GM23338 (cell line): Measurements from ENCODE around the gene NEURL3. TPM values are rescaled to one million over a fixed set of nuclear protein-coding genes. Genes with fewer than 3 reads are reported as not detected.

ENCODE experiments used
- ATAC-seq: fragments of 200-7000 bp; cut with Tn5 transposase; 3 replicates; pipeline ENCODE4 v1.9.1; 2020
- DNase-seq: peaks from one replicate; pipeline ENCODE4 v3.0.0-alpha.2; 2015; ENCODE audit warnings: low spot score
- H2AFZ ChIP-seq: fragments of 200-600 bp; sonication (generic); 2 replicates; pipeline ENCODE4 v1.8.0; 2016; ENCODE audit warnings: antibody characterized with exemption, mild to moderate bottlenecking, moderate library complexity
- H3F3A ChIP-seq: fragments of 200-600 bp; sonication (generic); replicated peaks from 2 replicates; pipeline ENCODE4 v1.8.0; 2017; ENCODE audit warnings: antibody characterized with exemption, mixed run types, low read depth
- H3K27ac ChIP-seq: fragments of 200-600 bp; sonication (generic); 2 replicates; pipeline ENCODE4 v1.6.1; 2016; ENCODE audit warnings: low read depth
- H3K27me3 ChIP-seq: fragments of 200-600 bp; sonication (generic); 2 replicates; pipeline ENCODE4 v1.8.0; 2016; ENCODE audit warnings: mild to moderate bottlenecking, mixed run types, moderate library complexity; ENCODE audit not compliant: insufficient read depth
- H3K36me3 ChIP-seq: fragments of 200-600 bp; sonication (generic); 2 replicates; pipeline ENCODE4 v1.8.0; 2016; ENCODE audit warnings: mild to moderate bottlenecking; ENCODE audit not compliant: insufficient read depth
- H3K4me1 ChIP-seq: fragments of 200-600 bp; sonication (generic); 2 replicates; pipeline ENCODE4 v1.8.0; 2016; ENCODE audit warnings: mild to moderate bottlenecking, moderate library complexity; ENCODE audit not compliant: insufficient read depth
- H3K4me2 ChIP-seq: fragments of 200-600 bp; sonication (generic); 2 replicates; pipeline ENCODE4 v1.7.1; 2017; ENCODE audit warnings: mixed run types
- H3K4me3 ChIP-seq: fragments of 200-600 bp; sonication (generic); 2 replicates; pipeline ENCODE4 v1.6.1; 2016; ENCODE audit warnings: mixed run types
- H3K79me2 ChIP-seq: fragments of 200-600 bp; sonication (generic); replicated peaks from 2 replicates; pipeline ENCODE4 v1.8.0; 2017; ENCODE audit warnings: mild to moderate bottlenecking; ENCODE audit not compliant: insufficient read depth
- H3K9me2 ChIP-seq: fragments of 200-600 bp; sonication (generic); 2 replicates; pipeline ENCODE4 v1.8.0; 2017; ENCODE audit not compliant: insufficient read depth
- H4K20me1 ChIP-seq: fragments of 200-600 bp; sonication (generic); replicated peaks from 2 replicates; pipeline ENCODE4 v1.8.0; 2017; ENCODE audit warnings: mild to moderate bottlenecking; ENCODE audit not compliant: insufficient read depth
- H3K27ac Mint-ChIP-seq: 2 replicates; pipeline ENCODE4 v1.8.0; 2020; ENCODE audit warnings: inconsistent platforms, mild to moderate bottlenecking, moderate library complexity, mixed read lengths
- H3K27me3 Mint-ChIP-seq: 3 replicates; pipeline ENCODE4 v1.8.0; 2022; ENCODE audit warnings: low read depth, mild to moderate bottlenecking, moderate library complexity, mixed read lengths, inconsistent platforms; ENCODE audit not compliant: insufficient read depth, poor library complexity
- H3K36me3 Mint-ChIP-seq: 3 replicates; pipeline ENCODE4 v1.8.0; 2021; ENCODE audit warnings: low read depth, mild to moderate bottlenecking, inconsistent platforms, moderate library complexity, mixed read lengths
- H3K4me1 Mint-ChIP-seq: 3 replicates; pipeline ENCODE4 v1.8.0; 2020; ENCODE audit warnings: mild to moderate bottlenecking, inconsistent platforms, mixed read lengths
- H3K4me3 Mint-ChIP-seq: 3 replicates; pipeline ENCODE4 v1.8.0; 2021; ENCODE audit warnings: moderate library complexity, mild to moderate bottlenecking, inconsistent platforms, mixed read lengths
- H3K9me3 Mint-ChIP-seq: 3 replicates; pipeline ENCODE4 v1.8.0; 2020; ENCODE audit warnings: moderate library complexity, mild to moderate bottlenecking, inconsistent platforms, mixed read lengths
- CREB1 ChIP-seq: fragments of 250-450 bp; sonication (Bioruptor Pico); IDR thresholded peaks from 2 replicates; pipeline ENCODE4 v1.5.0; 2020; ENCODE audit warnings: low read depth, mild to moderate bottlenecking, moderate library complexity
- CTCF ChIP-seq, 2 experiments: fragments of 200-600 bp in 1 of 2; sonication (generic) in 1 of 2; conservative IDR thresholded peaks; 2 replicates each; pipeline versions ENCODE4 v1.5.1 to v1.6.1; 2016 to 2017; ENCODE audit warnings: antibody characterized with exemption in 2 of 2, low read depth in 2 of 2, mild to moderate bottlenecking in 2 of 2, moderate library complexity in 1 of 2
- ETS1 ChIP-seq: IDR thresholded peaks from 2 replicates; pipeline ENCODE4 v1.6.1; 2016; ENCODE audit warnings: antibody characterized with exemption
- EZH2 ChIP-seq: fragments of 200-600 bp; sonication (generic); IDR thresholded peaks from one replicate; pipeline ENCODE4 v1.8.0; 2017; ENCODE audit warnings: antibody characterized with exemption, mild to moderate bottlenecking, low read depth; ENCODE audit not compliant: unreplicated experiment
- EZH2phosphoT487 ChIP-seq: fragments of 200-600 bp; sonication (generic); IDR thresholded peaks from one replicate; pipeline ENCODE4 v1.8.1; 2018; ENCODE audit warnings: antibody characterized with exemption; ENCODE audit not compliant: unreplicated experiment
- JUNB ChIP-seq: IDR thresholded peaks from one replicate; pipeline ENCODE4 v1.6.1; 2016; ENCODE audit warnings: antibody characterized with exemption; ENCODE audit not compliant: unreplicated experiment
- NANOG ChIP-seq: IDR thresholded peaks from 2 replicates; pipeline ENCODE4 v1.6.1; 2016; ENCODE audit warnings: antibody characterized with exemption, borderline replicate concordance
- POLR2AphosphoS5 ChIP-seq: IDR thresholded peaks from 2 replicates; pipeline ENCODE4 v1.6.1; 2016; ENCODE audit warnings: antibody characterized with exemption, low read depth
- REST ChIP-seq: IDR thresholded peaks from one replicate; pipeline ENCODE4 v1.6.1; 2018; ENCODE audit warnings: antibody characterized with exemption; ENCODE audit not compliant: unreplicated experiment
- STAT1 ChIP-seq: IDR thresholded peaks from one replicate; pipeline ENCODE4 v1.6.1; 2016; ENCODE audit warnings: antibody characterized with exemption; ENCODE audit not compliant: unreplicated experiment
- ZNF114 ChIP-seq: fragments of 250-450 bp; sonication (Bioruptor Pico); IDR thresholded peaks from 2 replicates; pipeline ENCODE4 v1.5.0; 2020; ENCODE audit warnings: mild to moderate bottlenecking, moderate library complexity
- ZNF331 ChIP-seq: fragments of 250-450 bp; sonication (Bioruptor Pico); IDR thresholded peaks from 2 replicates; pipeline ENCODE4 v1.5.0; 2020; ENCODE audit warnings: low read depth, mild to moderate bottlenecking, moderate library complexity
- ZNF462 ChIP-seq: fragments of 250-450 bp; sonication (Bioruptor Pico); IDR thresholded peaks from 2 replicates; pipeline ENCODE4 v1.5.0; 2020; ENCODE audit warnings: mild to moderate bottlenecking, moderate library complexity
- polyA plus RNA-seq: library from polyadenylated mRNA; unstranded; fragments of >200 nt; fragmentation: Nextera tagmentation; extraction: Ambion mirVana; gene quantifications from 2 replicates; pipeline ENCODE4 v1.2.1, GENCODE V29; 2016
- total RNA-seq: library from RNA; depleted of rRNA; stranded (reverse); fragments of >200 nt; shearing (Covaris generic); gene quantifications from 2 replicates; pipeline ENCODE4 v1.2.3, GENCODE V29; 2014

Gene NEURL3
- total and polyA plus RNA-seq, 2 experiments from 2014 or later, result 0.21 TPM; not detected in 1

DNA sequence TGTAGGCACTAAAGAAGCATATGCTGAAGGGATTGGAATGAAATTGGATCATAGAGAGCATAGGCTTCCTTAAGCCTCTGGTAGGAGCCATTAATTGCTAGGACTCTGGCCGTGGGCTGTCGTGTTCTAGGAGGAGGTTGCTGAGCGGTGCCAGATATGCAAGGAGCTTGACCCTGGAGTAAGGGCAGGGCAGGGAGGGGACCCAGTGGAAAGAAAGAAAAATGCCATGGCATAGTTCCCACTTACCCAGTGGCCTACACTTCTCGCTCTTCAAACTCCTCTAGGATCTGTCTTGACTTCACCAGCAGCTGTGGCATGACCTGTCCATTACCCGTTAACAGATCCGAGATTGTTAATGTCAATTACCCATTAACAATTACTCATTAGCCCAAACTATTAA, 53.1 kb downstream of the NEURL3 start:
- Mint-ChIP-seq H3K27me3 (peaks cover 2% of the 10 kb centered on the region), H3K27ac (no peak overlapping the region)

More for the DNA sequence above, 53.1 kb downstream of the NEURL3 start:
- Histone ChIP-seq H3K79me2 (no peaks in the 10 kb centered on the region), H3K27me3 (no peaks in the 10 kb centered on the region), H3K36me3 (no peaks in the 10 kb centered on the region), H4K20me1 (no peaks in the 10 kb centered on the region), H3K9me2 (no peaks in the 10 kb centered on the region), H3K4me1 (no peaks in the 10 kb centered on the region), H3F3A (no peaks in the 10 kb centered on the region), H3K4me2 (no peak overlapping the region), H2AFZ (no peak overlapping the region), H3K27ac (no peak overlapping the region), H3K4me3 (no peak overlapping the region)
- ATAC-seq (no peak), DNase-seq (no peak)
- Mint-ChIP-seq H3K36me3 (no peaks in the 10 kb centered on the region), H3K9me3 (no peaks in the 10 kb centered on the region), H3K4me1 (no peaks in the 10 kb centered on the region), H3K4me3 (no peak overlapping the region)
- no peak for TF ChIP-seq REST
- no peak for TF ChIP-seq ZNF114 (CRISPR knock-in tag)
- TF ChIP-seq POLR2AphosphoS5, result no peak
- TF ChIP-seq STAT1, result no peak
- no peak for TF ChIP-seq CREB1 (CRISPR knock-in tag)
- no peak for TF ChIP-seq NANOG
- no peak for TF ChIP-seq JUNB
- TF ChIP-seq ZNF462 (CRISPR knock-in tag), result no peak
- TF ChIP-seq EZH2, result no peak
- no peak for TF ChIP-seq CTCF (conservative IDR thresholded peaks at IDR 0.05; ENCODE audit: low read depth in 2 of 2)
- no peak for TF ChIP-seq ZNF331 (CRISPR knock-in tag)
- no peak for TF ChIP-seq EZH2phosphoT487
- TF ChIP-seq ETS1, result no peak
